CD4-positive, alpha-beta T cell treated with Interleukin-12 subunit alpha and Interleukin-12 subunit beta, for 1 hour (primary cell): ENCODE data around the gene MSH4.
A peak's percentile ranks its signal among the peaks of the same experiment; 100 is the strongest.
"Not testable (repeated sequence)": the region's sequence is repeated elsewhere in the genome, so short reads cannot be mapped to it uniquely, and the experiment has no call there.

Experiments used
- DNase-seq: peaks from one replicate; pipeline ENCODE4 v3.0.0-alpha.2; 2020

Gene MSH4

DNA sequence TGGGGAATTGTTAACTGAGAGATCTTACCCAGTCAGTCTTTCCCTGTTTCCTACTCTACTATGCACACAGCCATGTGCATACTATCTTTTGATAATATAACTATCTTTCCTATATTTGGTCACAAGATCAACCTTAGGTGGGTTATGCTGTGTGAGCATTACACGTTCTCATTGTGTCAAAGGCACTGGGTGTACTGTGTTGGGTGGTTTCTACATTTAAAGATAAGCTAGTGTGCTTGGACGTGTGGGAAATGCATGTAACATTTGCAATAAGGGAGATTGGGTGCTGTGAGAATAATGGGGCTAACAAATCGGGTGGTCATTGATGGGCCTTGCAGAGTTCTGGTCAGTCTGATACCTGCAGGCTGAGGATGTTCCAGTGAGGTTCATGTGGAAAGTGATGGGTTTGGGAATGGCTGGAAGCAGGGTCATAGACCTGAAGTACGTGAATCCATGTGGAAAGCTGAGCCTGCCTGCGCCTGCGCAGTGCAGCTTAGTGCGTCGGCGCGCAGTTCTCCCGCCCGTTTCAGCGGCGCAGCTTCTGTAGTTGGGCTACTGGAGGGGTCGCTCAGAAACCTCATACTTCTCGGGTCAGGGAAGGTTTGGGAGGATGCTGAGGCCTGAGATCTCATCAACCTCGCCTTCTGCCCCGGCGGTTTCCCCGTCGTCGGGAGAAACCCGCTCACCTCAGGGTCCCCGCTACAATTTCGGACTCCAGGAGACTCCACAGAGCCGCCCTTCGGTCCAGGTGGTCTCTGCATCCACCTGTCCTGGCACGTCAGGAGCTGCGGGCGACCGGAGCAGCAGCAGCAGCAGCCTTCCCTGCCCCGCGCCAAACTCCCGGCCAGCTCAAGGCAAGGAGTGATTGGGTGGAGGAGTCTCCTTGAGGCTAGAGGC lies at the start of gene MSH4:
MSH4 (plus strand) TSS at position 507 of the 897 bp plus-strand sequence; CDS start at position 611, 104 bp downstream.
- no peak for DNase-seq

GRCh38 chr1:75757210-75757609 lies 39.5 kb upstream of the MSH4 start:
- not testable (repeated sequence) for DNase-seq

GRCh38 chr1:75758543-75758942 lies 38.1 kb upstream of the MSH4 start:
- not testable (repeated sequence) for DNase-seq

GRCh38 chr1:75764057-75764655 lies 32.5 kb upstream of the MSH4 start:
- no peak for DNase-seq

GRCh38 chr1:75765697-75766355 lies 30.9 kb upstream of the MSH4 start:
- DNase-seq: no peak

- no peak for DNase-seq
Measured at GRCh38 chr1:75768016-75768415, 28.7 kb upstream of the MSH4 start.

DNA sequence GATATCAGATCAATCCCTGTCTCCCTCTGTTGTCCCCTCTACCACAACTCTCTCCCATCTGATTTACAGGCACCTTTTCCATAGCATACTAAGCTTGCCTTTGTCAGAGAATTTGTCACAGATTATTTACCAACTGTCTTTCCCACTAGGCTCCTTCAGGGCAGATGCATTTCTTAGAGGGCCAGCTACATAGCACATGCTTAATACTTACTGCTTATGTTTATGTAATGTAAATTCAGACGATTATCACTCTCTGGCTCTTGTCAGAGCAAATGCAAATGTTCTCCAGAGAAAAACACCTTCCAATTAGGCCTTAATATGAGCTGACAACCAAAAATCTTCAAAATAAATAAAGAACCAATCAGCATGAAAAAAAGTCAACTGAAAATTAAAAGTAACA lies 25.9 kb upstream of the MSH4 start:
- no peak for DNase-seq

GRCh38 chr1:75771978-75772377 lies 24.7 kb upstream of the MSH4 start:
- no peak for DNase-seq

GRCh38 chr1:75777812-75778211 lies 18.9 kb upstream of the MSH4 start:
- DNase-seq: not testable (repeated sequence)

DNA sequence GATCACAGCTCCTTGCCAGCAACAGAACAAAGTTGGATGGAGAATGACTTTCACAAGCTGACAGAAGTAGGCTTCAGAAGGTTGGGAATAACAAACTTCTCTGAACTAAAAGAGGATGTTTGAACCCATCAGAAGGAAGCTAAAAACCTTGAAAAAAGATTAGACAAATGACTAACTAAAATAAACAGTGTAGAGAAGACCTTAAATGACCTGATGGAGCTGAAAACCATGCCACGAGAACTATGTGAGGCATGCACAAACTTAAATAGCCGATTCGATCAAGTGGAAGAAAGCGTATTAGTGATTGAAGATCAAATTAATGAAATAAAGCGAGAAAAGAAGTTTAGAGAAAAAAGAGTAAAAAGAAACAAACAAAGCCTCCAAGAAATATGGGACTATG lies 18.0 kb upstream of the MSH4 start:
- not testable (repeated sequence) for DNase-seq

DNA sequence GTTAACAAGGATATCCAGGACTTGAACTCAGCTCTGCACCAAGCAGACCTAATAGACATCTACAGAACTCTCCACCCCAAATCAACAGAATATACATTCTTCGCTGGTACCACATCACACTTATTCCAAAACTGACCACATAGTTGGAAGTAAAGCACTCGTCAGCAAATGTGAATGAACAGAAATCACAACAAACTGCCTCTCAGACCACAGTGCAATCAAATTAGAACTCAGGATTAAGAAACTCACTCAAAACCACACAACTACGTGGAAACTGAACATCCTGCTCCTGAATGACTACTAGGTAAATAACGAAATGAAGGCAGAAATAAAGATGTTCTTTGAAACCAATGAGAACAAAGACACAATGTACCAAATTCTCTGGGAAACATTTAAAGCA lies 16.5 kb upstream of the MSH4 start:
- DNase-seq: not testable (repeated sequence)

DNA sequence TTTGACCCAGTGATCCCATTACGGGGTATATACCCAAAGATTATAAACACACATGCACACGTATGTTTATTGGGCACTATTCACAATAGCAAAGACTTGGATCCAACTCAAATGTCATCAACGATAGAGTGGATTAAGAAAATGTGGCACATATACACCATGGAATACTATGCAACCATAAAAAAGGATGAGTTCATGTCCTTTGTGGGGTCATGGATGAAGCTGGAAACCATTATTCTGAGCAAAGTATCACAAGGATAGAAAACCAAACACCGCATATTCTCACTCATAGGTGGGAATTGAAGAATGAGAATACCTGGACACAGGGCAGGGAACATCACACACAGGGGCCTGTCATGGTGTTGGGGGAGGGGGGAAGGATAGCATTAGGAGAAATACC lies 12.8 kb upstream of the MSH4 start:
- DNase-seq: not testable (repeated sequence)

GRCh38 chr1:75785320-75785982 lies 11.2 kb upstream of the MSH4 start:
- DNase-seq: no peak

DNA sequence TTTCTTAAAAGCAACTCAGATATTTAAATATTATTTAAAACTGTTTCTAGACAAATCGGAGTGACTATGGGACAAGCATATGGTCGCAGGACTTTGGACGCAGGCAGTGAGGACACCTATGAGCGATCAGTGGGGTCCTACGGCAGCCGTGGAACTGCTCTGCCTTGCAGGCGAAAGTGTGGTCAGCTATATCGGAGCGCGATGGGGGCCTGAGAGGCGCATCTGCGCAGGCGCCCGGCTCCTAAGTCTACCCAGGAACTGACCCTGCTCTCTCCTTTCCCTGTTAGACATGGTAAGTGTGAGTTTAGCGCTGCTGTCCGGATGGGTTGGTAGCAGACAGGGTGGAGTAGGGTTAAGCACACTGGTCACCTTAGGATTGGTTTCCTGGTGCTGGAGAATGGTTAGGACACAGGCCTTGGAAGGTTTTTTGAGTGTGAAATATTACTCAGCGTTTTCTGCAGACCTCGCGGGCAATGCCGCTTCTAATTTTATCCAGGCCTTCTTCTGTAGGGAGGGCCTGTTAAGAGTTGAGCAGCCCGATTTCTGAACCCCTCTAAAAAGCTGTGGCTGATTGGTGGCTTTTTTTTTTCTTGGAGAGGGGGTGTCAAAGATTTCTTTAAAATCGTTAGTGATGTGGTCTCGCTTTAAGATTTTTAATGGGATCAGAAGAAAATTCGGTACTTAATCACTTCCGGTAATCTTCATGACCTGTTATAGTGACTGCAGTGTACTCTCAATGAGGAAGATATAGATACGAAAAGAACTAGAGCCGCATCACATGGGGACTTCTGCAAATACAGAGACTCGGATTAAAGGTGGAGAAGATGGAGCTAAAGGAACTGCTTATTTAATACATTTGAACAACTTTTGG lies 10.5 kb upstream of the MSH4 start, which contains the start of gene RABGGTB:
RABGGTB (plus strand) TSS at position 274 of the 871 bp plus-strand sequence; CDS start at position 290, 16 bp downstream.
- peak; percentile 95 for DNase-seq

- no peak for DNase-seq
Measured at GRCh38 chr1:75786901-75787493, 9.7 kb upstream of the MSH4 start.

GRCh38 chr1:75787524-75787923 lies 9.2 kb upstream of the MSH4 start:
- DNase-seq: no peak

GRCh38 chr1:75789988-75790387 lies 6.7 kb upstream of the MSH4 start:
- DNase-seq: no peak

DNA sequence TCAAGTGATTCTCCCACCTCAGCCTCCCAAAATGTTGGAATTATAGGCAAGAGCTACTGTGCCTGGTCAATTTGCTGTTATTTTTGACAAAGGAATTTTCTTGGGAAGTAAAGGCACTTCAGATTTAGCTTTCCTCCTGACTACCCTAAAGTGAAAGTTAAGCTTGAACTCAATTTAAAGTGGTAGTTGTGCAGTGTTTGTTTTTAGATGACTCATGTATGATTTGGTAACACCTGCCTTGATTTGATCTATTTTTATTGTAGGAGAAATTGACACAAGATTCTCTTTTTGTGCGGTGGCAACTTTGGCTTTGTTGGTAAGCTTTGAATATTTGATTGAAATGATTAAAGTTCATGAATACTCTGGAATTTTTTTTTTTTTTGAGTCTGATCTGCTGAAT lies 5.7 kb upstream of the MSH4 start:
- DNase-seq: no peak

- no peak for DNase-seq
Measured at GRCh38 chr1:75792091-75792490, 4.6 kb upstream of the MSH4 start.

- no peak for DNase-seq
Measured at GRCh38 chr1:75794382-75794781, 2.3 kb upstream of the MSH4 start.

DNA sequence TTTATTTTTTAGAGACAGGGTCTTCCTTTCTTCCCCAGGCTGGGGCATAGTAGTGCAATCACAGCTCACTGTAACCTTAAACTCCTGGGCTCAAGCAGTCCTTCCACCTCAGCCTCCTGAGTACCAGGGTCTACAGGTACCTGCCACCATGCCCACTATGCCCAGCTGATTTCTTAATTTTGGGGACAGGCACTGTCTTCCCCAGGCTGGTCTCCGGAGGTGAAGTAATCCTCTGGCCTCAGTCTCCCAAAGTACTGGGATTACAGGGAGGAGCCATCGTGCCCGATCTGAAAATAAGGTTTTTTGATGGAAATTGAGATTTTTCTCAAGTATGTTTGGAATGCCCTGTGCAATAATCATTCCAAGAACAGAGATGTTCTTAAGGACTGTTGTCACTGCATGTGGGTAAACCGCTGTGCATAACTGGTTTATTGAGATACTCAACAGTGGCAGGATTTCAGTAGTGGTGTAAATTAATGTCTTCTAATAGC lies 934 bp upstream of the MSH4 start:
- no peak for DNase-seq

GRCh38 chr1:75797273-75797588 lies 549 bp downstream of the MSH4 start:
- no peak for DNase-seq
